CD8-positive, alpha-beta memory T cell (primary cell): ENCODE results near the gene CERK. TPM values are rescaled to one million over a fixed set of nuclear protein-coding genes. Genes with fewer than 3 reads are reported as not detected.

ENCODE experiments used
- CTCF ChIA-PET: fragments of 350-600 bp; sonication (Branson Sonifier 250); formaldehyde crosslinking; loops from one replicate; lab custom pipeline; 2021; ENCODE audit warnings: antibody characterized with exemption; lab: Charles Lee
- POLR2A ChIA-PET: fragments of 350-600 bp; sonication (Branson Sonifier 250); formaldehyde crosslinking; loops from one replicate; lab custom pipeline; 2021; ENCODE audit warnings: antibody characterized with exemption; lab: Charles Lee
- DNase-seq, 5 donors: peaks; one replicate each; pipeline versions ENCODE4 v3.0.0 to v3.0.0-alpha.2; 2020 to 2022; ENCODE audit warnings: mixed read lengths in 1 of 5
- H3K27ac ChIP-seq: one replicate; pipeline ENCODE4 v1.7.0; 2013; ENCODE audit warnings: low read depth, mild to moderate bottlenecking, low read length, moderate library complexity
- H3K27me3 ChIP-seq: 2 replicates; pipeline ENCODE4 v1.7.0; 2013; ENCODE audit warnings: low read length, mild to moderate bottlenecking; ENCODE audit not compliant: insufficient read depth, poor library complexity, severe bottlenecking
- H3K36me3 ChIP-seq: 2 replicates; pipeline ENCODE4 v1.7.0; 2013; ENCODE audit warnings: mild to moderate bottlenecking, low read length, moderate library complexity; ENCODE audit not compliant: insufficient read depth
- H3K4me1 ChIP-seq: 2 replicates; pipeline ENCODE4 v1.7.0; 2013; ENCODE audit warnings: mild to moderate bottlenecking, low read length, moderate library complexity; ENCODE audit not compliant: insufficient read depth
- H3K4me3 ChIP-seq: 2 replicates; pipeline ENCODE4 v1.7.0; 2013; ENCODE audit warnings: mild to moderate bottlenecking, low read length
- H3K9me3 ChIP-seq: 2 replicates; pipeline ENCODE4 v1.7.0; 2013; ENCODE audit warnings: mild to moderate bottlenecking, low read length
- H3K27ac Mint-ChIP-seq, 8 donors: one replicate each; pipeline ENCODE4 v1.8.0; 2020 to 2021; ENCODE audit warnings: mixed read lengths in 8 of 8, mild to moderate bottlenecking in 6 of 8, inconsistent platforms in 3 of 8, moderate library complexity in 3 of 8
- H3K27me3 Mint-ChIP-seq, 2 donors: one replicate each; pipeline ENCODE4 v1.8.0; 2020 to 2021; ENCODE audit warnings: mixed read lengths in 2 of 2, mild to moderate bottlenecking in 1 of 2, moderate library complexity in 1 of 2
- H3K36me3 Mint-ChIP-seq, 3 donors: one replicate each; pipeline ENCODE4 v1.8.0; 2020 to 2021; ENCODE audit warnings: mixed read lengths in 3 of 3, inconsistent platforms in 1 of 3, mild to moderate bottlenecking in 1 of 3
- H3K4me1 Mint-ChIP-seq, 3 donors: one replicate each; pipeline ENCODE4 v1.8.0; 2020 to 2021; ENCODE audit warnings: mixed read lengths in 3 of 3, inconsistent platforms in 1 of 3, mild to moderate bottlenecking in 1 of 3
- H3K4me3 Mint-ChIP-seq, 7 donors: one replicate each; pipeline ENCODE4 v1.8.0; 2020 to 2021; ENCODE audit warnings: mixed read lengths in 7 of 7, mild to moderate bottlenecking in 6 of 7, moderate library complexity in 4 of 7, inconsistent platforms in 2 of 7
- H3K9me3 Mint-ChIP-seq, 5 donors: one replicate each; pipeline ENCODE4 v1.8.0; 2020 to 2022; ENCODE audit warnings: mixed read lengths in 5 of 5, mild to moderate bottlenecking in 3 of 5, moderate library complexity in 2 of 5, inconsistent platforms in 1 of 5
- polyA plus RNA-seq: library from polyadenylated mRNA; unstranded; fragments of 300-500 nt; fragmentation: Illumina TruSeq; gene quantifications from one replicate; pipeline ENCODE4 v1.2.3, GENCODE V29; 2021
- total RNA-seq, 2 experiments: library from RNA; stranded (reverse); gene quantifications; one replicate each; pipeline ENCODE4 v1.2.3, GENCODE V29; 2021

The CERK gene
- total and polyA plus RNA-seq, 3 experiments from 2014 or later: 64.3 to 108 (median 64.5) TPM

- Histone ChIP-seq H3K4me1 (peaks cover 27% of the 10 kb centered on the region), H3K27me3 (no peaks in the 10 kb centered on the region), H3K36me3 (no peaks in the 10 kb centered on the region), H3K27ac (no peak overlapping the region), H3K4me3 (no peak overlapping the region), H3K9me3 (no peaks in the 10 kb centered on the region)
- H3K27me3 Mint-ChIP-seq: no peaks in the 10 kb centered on the region
- ChIA-PET POLR2A (no interaction called here), CTCF (no interaction called here)
- no peak for DNase-seq
- H3K36me3 Mint-ChIP-seq: no peaks in the 10 kb centered on the region
- peak overlapping the region in 5 of 8 donors; percentile 23 to 81 (median 33) for H3K27ac Mint-ChIP-seq
- H3K9me3 Mint-ChIP-seq: no peaks in the 10 kb centered on the region
- H3K4me1 Mint-ChIP-seq: peaks cover 21 to 32% (median 26%) of the 10 kb centered on the region in 3 donors
- no peak overlapping the region for H3K4me3 Mint-ChIP-seq
Observed at GRCh38 chr22:46747646-46748045, 9.6 kb upstream of the CERK start.

GRCh38 chr22:46746620-46747019, 8.6 kb upstream of the CERK start:
- DNase-seq: no peak
- no peak overlapping the region for H3K4me3 ChIP-seq
- peak overlapping the region in 2 of 7 donors; percentile 45 to 78 for H3K4me3 Mint-ChIP-seq
- ChIA-PET POLR2A (no interaction called here), CTCF (no interaction called here)
- H3K9me3 ChIP-seq: no peaks in the 10 kb centered on the region
- no peaks in the 10 kb centered on the region for H3K36me3 ChIP-seq
- H3K36me3 Mint-ChIP-seq: no peaks in the 10 kb centered on the region
- no peak overlapping the region for H3K27ac ChIP-seq
- peaks cover 21 to 32% (median 26%) of the 10 kb centered on the region in 3 donors for H3K4me1 Mint-ChIP-seq
- no peaks in the 10 kb centered on the region for H3K9me3 Mint-ChIP-seq
- H3K27me3 ChIP-seq: no peaks in the 10 kb centered on the region
- peak overlapping the region in 1 of 8 donors; percentile 50 for H3K27ac Mint-ChIP-seq
- peaks cover 27% of the 10 kb centered on the region for H3K4me1 ChIP-seq
- no peaks in the 10 kb centered on the region for H3K27me3 Mint-ChIP-seq

- Histone ChIP-seq H3K4me3 (no peak overlapping the region), H3K4me1 (peaks cover 27% of the 10 kb centered on the region), H3K27me3 (no peaks in the 10 kb centered on the region), H3K36me3 (no peaks in the 10 kb centered on the region), H3K9me3 (no peaks in the 10 kb centered on the region), H3K27ac (no peak overlapping the region)
- CTCF ChIA-PET: no interaction called here
- DNase-seq: no peak
- no peaks in the 10 kb centered on the region for H3K36me3 Mint-ChIP-seq
- H3K27me3 Mint-ChIP-seq: no peaks in the 10 kb centered on the region
- POLR2A ChIA-PET: no interaction called here
- H3K9me3 Mint-ChIP-seq: no peaks in the 10 kb centered on the region
- peaks cover 21 to 30% (median 22%) of the 10 kb centered on the region in 3 donors for H3K4me1 Mint-ChIP-seq
- peak overlapping the region in 1 of 7 donors; percentile 11 for H3K4me3 Mint-ChIP-seq
- H3K27ac Mint-ChIP-seq: peak overlapping the region in 6 of 8 donors; percentile 11 to 85 (median 61)
Observed at GRCh38 chr22:46746192-46746591, 8.1 kb upstream of the CERK start.

- no peak overlapping the region for H3K27ac ChIP-seq
- CTCF ChIA-PET: interaction anchor here (1.0 kb wide), 1 partner anchor 10 kb away, joined by 3 read pairs; no protein-coding TSS in a partner anchor
- DNase-seq: no peak
Observed at GRCh38 chr22:46744581-46744980, 6.5 kb upstream of the CERK start.

GRCh38 chr22:46742576-46743221, 4.6 kb upstream of the CERK start:
- Mint-ChIP-seq H3K27ac (peak overlapping the region in 1 of 8 donors; percentile 61), H3K4me1 (peaks cover 0 to 9% (median 7%) of the 10 kb centered on the region in 3 donors), H3K36me3 (peaks cover 0 to 2% (median 0%) of the 10 kb centered on the region in 3 donors), H3K9me3 (no peaks in the 10 kb centered on the region), H3K4me3 (no peak overlapping the region), H3K27me3 (no peaks in the 10 kb centered on the region)
- peak in 1 of 5 donors; percentile 17 for DNase-seq
- Histone ChIP-seq H3K27ac (no peak overlapping the region), H3K4me3 (no peak overlapping the region), H3K27me3 (no peaks in the 10 kb centered on the region), H3K36me3 (no peaks in the 10 kb centered on the region), H3K4me1 (peaks cover 10% of the 10 kb centered on the region), H3K9me3 (no peaks in the 10 kb centered on the region)
- ChIA-PET CTCF (interaction anchor here (1.2 to 2.6 kb wide), 4 partner anchors 9 to 60 kb away, joined by 3 to 11 read pairs (median 4); no protein-coding TSS in a partner anchor), POLR2A (no interaction called here)

More at GRCh38 chr22:46744581-46744980, 6.5 kb upstream of the CERK start:
- H3K4me3 Mint-ChIP-seq: no peak overlapping the region
- no peaks in the 10 kb centered on the region for H3K9me3 Mint-ChIP-seq
- H3K27ac Mint-ChIP-seq: no peak overlapping the region
- Histone ChIP-seq H3K4me3 (no peak overlapping the region), H3K9me3 (no peaks in the 10 kb centered on the region), H3K27me3 (no peaks in the 10 kb centered on the region), H3K36me3 (no peaks in the 10 kb centered on the region), H3K4me1 (peaks cover 17% of the 10 kb centered on the region)
- H3K36me3 Mint-ChIP-seq: no peaks in the 10 kb centered on the region
- POLR2A ChIA-PET: no interaction called here
- H3K27me3 Mint-ChIP-seq: no peaks in the 10 kb centered on the region
- H3K4me1 Mint-ChIP-seq: peaks cover 9 to 15% (median 10%) of the 10 kb centered on the region in 3 donors

GRCh38 chr22:46741974-46742519, 4.0 kb upstream of the CERK start:
- H3K27me3 ChIP-seq: no peaks in the 10 kb centered on the region
- peak in 1 of 5 donors; percentile 24 for DNase-seq
- Mint-ChIP-seq H3K4me3 (peak overlapping the region in 2 of 7 donors; percentile 35 to 60), H3K4me1 (peaks cover 4 to 13% (median 9%) of the 10 kb centered on the region in 3 donors), H3K36me3 (peaks cover 0 to 5% (median 3%) of the 10 kb centered on the region in 3 donors), H3K27ac (peak overlapping the region in 3 of 8 donors; percentile 50 to 85 (median 64)), H3K9me3 (no peaks in the 10 kb centered on the region), H3K27me3 (peaks cover 0 to 2% of the 10 kb centered on the region in 2 donors)
- no peak overlapping the region for H3K27ac ChIP-seq
- H3K4me1 ChIP-seq: peaks cover 12% of the 10 kb centered on the region
- ChIA-PET POLR2A (no interaction called here), CTCF (interaction anchor here (2.0 to 2.6 kb wide), 2 partner anchors 17 to 61 kb away, joined by 5 to 11 read pairs; no protein-coding TSS in a partner anchor)
- no peaks in the 10 kb centered on the region for H3K36me3 ChIP-seq
- H3K9me3 ChIP-seq: no peaks in the 10 kb centered on the region
- H3K4me3 ChIP-seq: no peak overlapping the region

- ChIA-PET CTCF (interaction anchor here (2.0 to 3.0 kb wide), 3 partner anchors 8 to 62 kb away, joined by 5 to 13 read pairs (median 11); no protein-coding TSS in a partner anchor), POLR2A (interaction anchor here (1.4 kb wide), 1 partner anchor 21 kb away, joined by 3 read pairs; the partner anchor contains the start of gene TBC1D22A)
- Histone ChIP-seq H3K4me1 (peaks cover 21% of the 10 kb centered on the region), H3K27me3 (no peaks in the 10 kb centered on the region), H3K36me3 (no peaks in the 10 kb centered on the region), H3K4me3 (no peak overlapping the region), H3K27ac (no peak overlapping the region), H3K9me3 (no peaks in the 10 kb centered on the region)
- no peaks in the 10 kb centered on the region for H3K9me3 Mint-ChIP-seq
- peaks cover 0 to 11% (median 8%) of the 10 kb centered on the region in 3 donors for H3K36me3 Mint-ChIP-seq
- H3K27me3 Mint-ChIP-seq: peaks cover 0 to 5% of the 10 kb centered on the region in 2 donors
- H3K4me1 Mint-ChIP-seq: peaks cover 12 to 21% (median 16%) of the 10 kb centered on the region in 3 donors
- peak overlapping the region in 6 of 8 donors; percentile 48 to 98 (median 89) for H3K27ac Mint-ChIP-seq
- peak in 1 of 5 donors; percentile 41 for DNase-seq
- H3K4me3 Mint-ChIP-seq: peak overlapping the region in 4 of 7 donors; percentile 5 to 60 (median 45)
Observed at GRCh38 chr22:46740910-46741780, 3.1 kb upstream of the CERK start.
